ENCODE measurements around the gene SORCS2. TPM values are rescaled to one million over a fixed set of nuclear protein-coding genes. Genes with fewer than 3 reads are reported as not detected.

SORCS2 gene
- total RNA-seq, 1 experiment from 2014 or later: 4.1 TPM

GRCh38 chr4:7651461-7651921 lies 459.2 kb downstream of the SORCS2 start:
- H3F3A ChIP-seq (ENCODE audit: low read length, unreplicated experiment): no peaks in the 10 kb centered on the region
- no peak overlapping the region for H3K27ac ChIP-seq (ENCODE audit: low read length)
- H3K36me3 ChIP-seq (ENCODE audit: low read depth, low read length): no peaks in the 10 kb centered on the region
- H3K4me1 ChIP-seq (ENCODE audit: insufficient read depth, low read length): peaks cover 35% of the 10 kb centered on the region
- ChIA-PET CTCF (no interaction called here), POLR2A (ENCODE audit: unreplicated experiment) (no interaction called here)
- no peak for ATAC-seq
- H3K79me2 ChIP-seq (ENCODE audit: low read length): no peaks in the 10 kb centered on the region
- H3K4me2 ChIP-seq (ENCODE audit: low read length): no peak overlapping the region
- H3K4me3 ChIP-seq (ENCODE audit: low read length): no peak overlapping the region
- DNase-seq: no peak
- no peaks in the 10 kb centered on the region for H3K9me2 ChIP-seq (replicated peaks; ENCODE audit: low read length)
- no peak for TF ChIP-seq EZH2phosphoT487 (IDR thresholded peaks at IDR 0.05; ENCODE audit: borderline replicate concordance, low read length)
- no peak for TF ChIP-seq CTCF (conservative IDR thresholded peaks at IDR 0.05; ENCODE audit: low read depth, low read length)
- no peak for TF ChIP-seq EZH2 (IDR thresholded peaks at IDR 0.05; ENCODE audit: low read length, unreplicated experiment)
- H3K9me3 ChIP-seq (ENCODE audit: low read length): no peaks in the 10 kb centered on the region
- no peaks in the 10 kb centered on the region for H3K27me3 ChIP-seq (ENCODE audit: low read length)
- no peak overlapping the region for H2AFZ ChIP-seq (ENCODE audit: low read length)
- no peak overlapping the region for H3K9ac ChIP-seq (ENCODE audit: low read length)
- intact Hi-C loops (cut with micrococcal nuclease): no loop called here
- H4K20me1 ChIP-seq (ENCODE audit: low read length): no peaks in the 10 kb centered on the region
- no TSS peak for BruUV-seq (replicated peaks)

- H3K9me3 ChIP-seq (ENCODE audit: low read length): no peaks in the 10 kb centered on the region
- no TSS peak for BruUV-seq (replicated peaks)
- no peaks in the 10 kb centered on the region for H3K9me2 ChIP-seq (replicated peaks; ENCODE audit: low read length)
- H3F3A ChIP-seq (ENCODE audit: low read length, unreplicated experiment): no peaks in the 10 kb centered on the region
- no peaks in the 10 kb centered on the region for H4K20me1 ChIP-seq (ENCODE audit: low read length)
- ATAC-seq (no peak), DNase-seq (no peak)
- no peak overlapping the region for H3K4me2 ChIP-seq (ENCODE audit: low read length)
- intact Hi-C loops (cut with micrococcal nuclease): no loop called here
- TF ChIP-seq EZH2 (IDR thresholded peaks at IDR 0.05; ENCODE audit: low read length, unreplicated experiment) (no peak), EZH2phosphoT487 (IDR thresholded peaks at IDR 0.05; ENCODE audit: borderline replicate concordance, low read length) (no peak), CTCF (conservative IDR thresholded peaks at IDR 0.05; ENCODE audit: low read depth, low read length) (no peak)
- ChIA-PET POLR2A (ENCODE audit: unreplicated experiment) (no interaction called here), CTCF (no interaction called here)
- H3K4me1 ChIP-seq (ENCODE audit: insufficient read depth, low read length): peaks cover 35% of the 10 kb centered on the region
- H3K79me2 ChIP-seq (ENCODE audit: low read length): no peaks in the 10 kb centered on the region
- H3K4me3 ChIP-seq (ENCODE audit: low read length): no peak overlapping the region
- no peaks in the 10 kb centered on the region for H3K36me3 ChIP-seq (ENCODE audit: low read depth, low read length)
- H3K27ac ChIP-seq (ENCODE audit: low read length): no peak overlapping the region
- no peak overlapping the region for H2AFZ ChIP-seq (ENCODE audit: low read length)
- no peak overlapping the region for H3K9ac ChIP-seq (ENCODE audit: low read length)
- no peaks in the 10 kb centered on the region for H3K27me3 ChIP-seq (ENCODE audit: low read length)
These were observed 459.7 kb downstream of the SORCS2 start for GRCh38 chr4:7652006-7652405.

GRCh38 chr4:7652451-7652881 lies 460.1 kb downstream of the SORCS2 start:
- peaks cover 35% of the 10 kb centered on the region for H3K4me1 ChIP-seq (ENCODE audit: insufficient read depth, low read length)
- H3K36me3 ChIP-seq (ENCODE audit: low read depth, low read length): no peaks in the 10 kb centered on the region
- no TSS peak for BruUV-seq (replicated peaks)
- H3K9me2 ChIP-seq (replicated peaks; ENCODE audit: low read length): no peaks in the 10 kb centered on the region
- H3K27ac ChIP-seq (ENCODE audit: low read length): no peak overlapping the region
- H3K4me3 ChIP-seq (ENCODE audit: low read length): no peak overlapping the region
- ATAC-seq (no peak), DNase-seq (no peak)
- intact Hi-C loops (cut with micrococcal nuclease): no loop called here
- no peaks in the 10 kb centered on the region for H3K9me3 ChIP-seq (ENCODE audit: low read length)
- H4K20me1 ChIP-seq (ENCODE audit: low read length): no peaks in the 10 kb centered on the region
- H2AFZ ChIP-seq (ENCODE audit: low read length): no peak overlapping the region
- no peak overlapping the region for H3K9ac ChIP-seq (ENCODE audit: low read length)
- TF ChIP-seq EZH2 (IDR thresholded peaks at IDR 0.05; ENCODE audit: low read length, unreplicated experiment): no peak
- no peak for TF ChIP-seq CTCF (conservative IDR thresholded peaks at IDR 0.05; ENCODE audit: low read depth, low read length)
- no peak for TF ChIP-seq EZH2phosphoT487 (IDR thresholded peaks at IDR 0.05; ENCODE audit: borderline replicate concordance, low read length)
- CTCF ChIA-PET: no interaction called here
- no peak overlapping the region for H3K4me2 ChIP-seq (ENCODE audit: low read length)
- H3K27me3 ChIP-seq (ENCODE audit: low read length): no peaks in the 10 kb centered on the region
- no peaks in the 10 kb centered on the region for H3K79me2 ChIP-seq (ENCODE audit: low read length)
- no peaks in the 10 kb centered on the region for H3F3A ChIP-seq (ENCODE audit: low read length, unreplicated experiment)
- POLR2A ChIA-PET (ENCODE audit: unreplicated experiment): no interaction called here

Data from PC-3 (cell line).